Measurements from ENCODE around the gene NAPG. TPM values are rescaled to one million over a fixed set of nuclear protein-coding genes. Genes with fewer than 3 reads are reported as not detected.
A peak's percentile ranks its signal among the peaks of the same experiment; 100 is the strongest.

The NAPG gene
- total RNA-seq, 1 experiment from 2014 or later: 28.0 TPM

- ATAC-seq (peak; percentile 34; the same call in 1 of the 2 replicates), DNase-seq (ENCODE audit: low read depth, low spot score) (no peak)
- ChIA-PET POLR2A (no interaction called here), CTCF (no interaction called here), RAD21 (ENCODE audit: low non-redundant PET in 1 of 2, low total read pairs in 2 of 2, uncharacterized antibody in 2 of 2, unreplicated experiment in 2 of 2) (no interaction called here)
- intact Hi-C loops (cut with micrococcal nuclease): no loop called here
- H3K9me3 ChIP-seq (ENCODE audit: control insufficient read depth in 1 of 2, insufficient read depth in 1 of 2, low read depth in 1 of 2, low read length in 2 of 2): no peaks in the 10 kb centered on the region
- no peaks in the 10 kb centered on the region for H3K79me2 ChIP-seq (ENCODE audit: insufficient read depth, low read length)
- no peak overlapping the region for H3K9ac ChIP-seq (ENCODE audit: low read length)
- no peaks in the 10 kb centered on the region for H3K4me1 ChIP-seq (ENCODE audit: control insufficient read depth in 1 of 2, insufficient read depth in 2 of 2, low read length in 2 of 2)
- H3K27me3 ChIP-seq (ENCODE audit: insufficient read depth, low read length): no peaks in the 10 kb centered on the region
- H3K9me2 ChIP-seq (ENCODE audit: insufficient read depth): no peaks in the 10 kb centered on the region
- H2AFZ ChIP-seq (ENCODE audit: low read depth, low read length, poor library complexity, severe bottlenecking): no peak overlapping the region
- no peak overlapping the region for H3K4me3 ChIP-seq (replicated peaks in 1 of 2; ENCODE audit: low read depth in 1 of 2, low read length in 2 of 2)
- no TSS peak for BruUV-seq (replicated peaks)
- TF ChIP-seq ELF1 (IDR thresholded peaks at IDR 0.05; ENCODE audit: borderline replicate concordance, low read depth) (no peak), ZFX (IDR thresholded peaks at IDR 0.05) (no peak), SIN3A (IDR thresholded peaks at IDR 0.05; ENCODE audit: low read depth) (no peak), JUND (IDR thresholded peaks at IDR 0.05) (no peak), ATF3 (IDR thresholded peaks at IDR 0.05) (no peak), POLR2A (IDR thresholded peaks at IDR 0.05; ENCODE audit: borderline replicate concordance, extremely low read depth, insufficient read depth, insufficient read length) (no peak), MAX (IDR thresholded peaks at IDR 0.05) (no peak), FOSL1 (IDR thresholded peaks at IDR 0.05; ENCODE audit: low read depth) (no peak), RAD21 (IDR thresholded peaks at IDR 0.05; ENCODE audit: low read depth) (no peak), EZH2 (IDR thresholded peaks at IDR 0.05) (no peak), EGR1 (IDR thresholded peaks at IDR 0.05; ENCODE audit: low read depth) (no peak), TCF7L2 (IDR thresholded peaks at IDR 0.05; ENCODE audit: borderline replicate concordance, extremely low read depth, insufficient read depth, insufficient read length) (no peak), YY1 (IDR thresholded peaks at IDR 0.05; ENCODE audit: extremely low read depth, insufficient replicate concordance, low read depth, low read length) (no peak), CTCF (IDR thresholded peaks at IDR 0.05 in 2 of 3, conservative IDR thresholded peaks at IDR 0.05 in 1 of 3; ENCODE audit: borderline replicate concordance in 1 of 3, insufficient read depth in 1 of 3, low read depth in 2 of 3, low read length in 2 of 3) (no peak), EZH2phosphoT487 (IDR thresholded peaks at IDR 0.05; ENCODE audit: borderline replicate concordance) (no peak), CEBPB (IDR thresholded peaks at IDR 0.05; ENCODE audit: low read depth) (no peak), ZBTB33 (IDR thresholded peaks at IDR 0.05; ENCODE audit: extremely low read depth, insufficient replicate concordance, low read length) (no peak)
- H3K36me3 ChIP-seq (ENCODE audit: control insufficient read depth in 1 of 2, insufficient read depth in 2 of 2, low read length in 2 of 2): peaks cover 21 to 36% of the 10 kb centered on the region in 2 experiments; a peak in 3 of 4 replicates
- no peaks in the 10 kb centered on the region for H4K20me1 ChIP-seq (ENCODE audit: insufficient read depth)
- H3K27ac ChIP-seq (ENCODE audit: low read depth, low read length): no peak overlapping the region
- no peak overlapping the region for H3K4me2 ChIP-seq (ENCODE audit: low read length)
These were observed 18.4 kb downstream of the NAPG start for GRCh38 chr18:10544093-10544748.

Data from HCT116 (cell line).